ENCODE measurements around the gene FADS2. TPM values are rescaled to one million over a fixed set of nuclear protein-coding genes. Genes with fewer than 3 reads are reported as not detected.

Gene FADS2
- total RNA-seq, 1 experiment from 2014 or later, result 17.1 TPM

GRCh38 chr11:61891331-61892084 is 63.4 kb downstream of the FADS2 start, which contains the start of gene FADS3:
FADS3 (minus strand) TSS chr11:61891545; CDS start chr11:61891381, 164 bp downstream.
- Histone ChIP-seq H2AFZ (ENCODE audit: low read depth, low read length, poor library complexity, severe bottlenecking) (peak within 1 kb of the TSS; percentile 45), H4K20me1 (ENCODE audit: insufficient read depth) (no peaks in the 10 kb centered on the region), H3K9me3 (ENCODE audit: control insufficient read depth in 1 of 2, insufficient read depth in 1 of 2, low read depth in 1 of 2, low read length in 2 of 2) (peaks cover 0 to 6% of the 10 kb centered on the region in 2 experiments; a peak in 1 of 4 replicates), H3K4me2 (ENCODE audit: low read length) (peak within 1 kb of the TSS; percentile 91), H3K36me3 (ENCODE audit: control insufficient read depth in 1 of 2, insufficient read depth in 2 of 2, low read length in 2 of 2) (peaks cover 0 to under 1% of the 10 kb centered on the region in 2 experiments; a peak in 1 of 4 replicates), H3K9ac (ENCODE audit: low read length) (peak within 1 kb of the TSS; percentile 59), H3K4me1 (ENCODE audit: control insufficient read depth in 1 of 2, insufficient read depth in 2 of 2, low read length in 2 of 2) (peaks cover 21 to 32% of the 10 kb centered on the region in 2 experiments), H3K4me3 (replicated peaks in 1 of 2; ENCODE audit: low read depth in 1 of 2, low read length in 2 of 2) (peak within 1 kb of the TSS; percentile 73 to 78), H3K27ac (ENCODE audit: low read depth, low read length) (peak within 1 kb of the TSS; percentile 87), H3K79me2 (ENCODE audit: insufficient read depth, low read length) (no peaks in the 10 kb centered on the region; the same call in 1 of the 2 replicates), H3K9me2 (ENCODE audit: insufficient read depth) (no peaks in the 10 kb centered on the region), H3K27me3 (ENCODE audit: insufficient read depth, low read length) (no peaks in the 10 kb centered on the region)
- TF ChIP-seq TCF7L2 (IDR thresholded peaks at IDR 0.05; ENCODE audit: borderline replicate concordance, extremely low read depth, insufficient read depth, insufficient read length) (no peak), POLR2AphosphoS5 (IDR thresholded peaks at IDR 0.05; ENCODE audit: low read depth, low read length) (peak; percentile 49)
- no TSS peak for BruUV-seq (replicated peaks)
- ATAC-seq, result peak; percentile 88
- DNase-seq (ENCODE audit: low read depth, low spot score), result peak; percentile 68
- intact Hi-C loops (cut with micrococcal nuclease), result no loop called here
- ChIA-PET CTCF (interaction anchor here (1.4 kb wide), 1 partner anchor 217 kb away, joined by 8 read pairs; no protein-coding TSS in a partner anchor), POLR2A (no interaction called here), RAD21 (ENCODE audit: low non-redundant PET in 1 of 2, low total read pairs in 2 of 2, uncharacterized antibody in 2 of 2, unreplicated experiment in 2 of 2) (no interaction called here)

- intact Hi-C loops (cut with micrococcal nuclease), result no loop called here
- no peaks in the 10 kb centered on the region for H3K36me3 ChIP-seq (ENCODE audit: control insufficient read depth in 1 of 2, insufficient read depth in 2 of 2, low read length in 2 of 2)
- H3K4me1 ChIP-seq (ENCODE audit: control insufficient read depth in 1 of 2, insufficient read depth in 2 of 2, low read length in 2 of 2), result peaks cover 21 to 32% of the 10 kb centered on the region in 2 experiments
- no peaks in the 10 kb centered on the region; the same call in 1 of the 2 replicates for H3K79me2 ChIP-seq (ENCODE audit: insufficient read depth, low read length)
- POLR2A ChIA-PET, result no interaction called here
- no peaks in the 10 kb centered on the region for H4K20me1 ChIP-seq (ENCODE audit: insufficient read depth)
- 0 out of 6 replicates have a peak, but pooled peaks of 1 of the 3 experiments have one; percentile 14 for TF ChIP-seq CTCF (IDR thresholded peaks at IDR 0.05 in 2 of 3, conservative IDR thresholded peaks at IDR 0.05 in 1 of 3; ENCODE audit: borderline replicate concordance in 1 of 3, insufficient read depth in 1 of 3, low read depth in 2 of 3, low read length in 2 of 3)
- no peak for TF ChIP-seq CEBPB (IDR thresholded peaks at IDR 0.05; ENCODE audit: low read depth)
- H3K4me3 ChIP-seq (replicated peaks in 1 of 2; ENCODE audit: low read depth in 1 of 2, low read length in 2 of 2), result peak overlapping the region; percentile 40 to 73
- H3K4me2 ChIP-seq (ENCODE audit: low read length), result peak overlapping the region; percentile 91
- RAD21 ChIA-PET (ENCODE audit: low non-redundant PET in 1 of 2, low total read pairs in 2 of 2, uncharacterized antibody in 2 of 2, unreplicated experiment in 2 of 2), result no interaction called here
- H3K27me3 ChIP-seq (ENCODE audit: insufficient read depth, low read length), result no peaks in the 10 kb centered on the region
- H3K9ac ChIP-seq (ENCODE audit: low read length), result peak overlapping the region; percentile 41
- peak; percentile 34 for ATAC-seq
- CTCF ChIA-PET, result no interaction called here
- no TSS peak for BruUV-seq (replicated peaks)
- no peak for DNase-seq (ENCODE audit: low read depth, low spot score)
- H3K9me3 ChIP-seq (ENCODE audit: control insufficient read depth in 1 of 2, insufficient read depth in 1 of 2, low read depth in 1 of 2, low read length in 2 of 2), result peaks cover 0 to under 1% of the 10 kb centered on the region in 2 experiments; a peak in 1 of 4 replicates
- H3K27ac ChIP-seq (ENCODE audit: low read depth, low read length), result peak overlapping the region; percentile 52; the same call in 1 of the 2 replicates
- no peaks in the 10 kb centered on the region for H3K9me2 ChIP-seq (ENCODE audit: insufficient read depth)
- peak overlapping the region; percentile 45 for H2AFZ ChIP-seq (ENCODE audit: low read depth, low read length, poor library complexity, severe bottlenecking)
Measured at GRCh38 chr11:61892085-61892370, 63.9 kb downstream of the FADS2 start.

Data from HCT116 (cell line).